GM21528 (cell line): Measurements from ENCODE around the gene GRID1.
A peak's percentile ranks its signal among the peaks of the same experiment; 100 is the strongest.

Experiments used
- ATAC-seq: cut with Tn5 transposase; IDR thresholded peaks from one replicate; pipeline ENCODE4 v1.9.1; 2021; ENCODE audit warnings: mild to moderate bottlenecking, moderate library complexity; ENCODE audit not compliant: unreplicated experiment, low FRiP score

The GRID1 gene

DNA sequence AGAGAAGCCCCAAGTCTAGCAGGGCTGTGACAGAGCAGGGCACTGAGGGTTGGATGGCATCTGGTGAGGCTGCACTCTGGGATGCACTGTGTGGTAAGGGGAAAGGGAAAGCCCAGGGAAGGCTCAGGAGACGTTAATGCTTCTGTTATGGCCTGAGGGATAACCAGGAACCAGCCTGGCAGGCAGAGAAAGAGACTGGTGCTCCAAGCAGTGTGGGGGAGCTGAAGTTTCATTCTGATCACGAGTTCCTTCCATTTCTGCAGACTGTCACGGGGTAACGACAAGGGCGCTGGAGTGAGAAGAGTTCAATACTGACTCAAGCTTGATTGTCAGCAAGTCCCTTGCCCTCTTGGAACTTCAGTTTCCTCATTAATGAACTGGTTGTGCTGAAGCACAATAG lies 730.9 kb downstream of the GRID1 start:
- no peak for ATAC-seq

DNA sequence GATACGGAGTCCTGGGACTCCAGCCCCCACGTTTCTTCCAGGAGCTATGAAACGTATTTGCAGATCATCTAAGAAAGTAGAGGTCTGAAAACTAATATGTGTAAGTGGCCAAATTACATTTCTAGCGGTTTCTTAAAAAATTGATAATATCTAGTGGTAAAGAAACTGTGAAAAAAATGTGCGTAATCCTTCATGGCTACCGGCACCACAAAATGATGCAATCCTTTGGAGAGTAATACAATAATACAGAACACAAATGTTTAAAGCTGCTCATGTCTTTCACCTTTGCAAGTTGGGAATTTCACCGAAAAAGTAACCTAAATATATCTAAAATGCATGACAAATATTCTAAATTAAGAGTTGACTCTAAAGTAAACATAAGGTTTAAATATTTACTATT lies 742.1 kb downstream of the GRID1 start:
- ATAC-seq = no peak

DNA sequence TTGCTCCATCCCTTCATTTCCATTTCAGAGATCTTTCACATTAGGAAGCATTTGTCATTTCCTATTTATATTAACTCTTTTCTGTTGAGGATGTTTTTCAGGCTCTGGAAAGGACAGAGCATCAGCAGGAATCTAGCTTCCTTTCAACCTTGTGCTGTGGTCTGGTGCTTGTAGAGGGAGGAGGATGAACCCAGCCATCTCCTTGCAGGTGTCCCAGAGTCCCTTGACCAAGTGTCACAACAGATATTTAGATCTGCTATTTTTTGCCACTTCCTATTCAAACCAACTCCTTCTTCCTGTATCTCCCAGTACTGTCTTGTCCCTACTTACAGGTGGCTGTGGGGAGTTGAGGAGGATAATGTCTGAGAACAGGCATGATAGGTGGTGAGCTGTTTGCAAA lies 742.8 kb downstream of the GRID1 start:
- ATAC-seq = no peak

DNA sequence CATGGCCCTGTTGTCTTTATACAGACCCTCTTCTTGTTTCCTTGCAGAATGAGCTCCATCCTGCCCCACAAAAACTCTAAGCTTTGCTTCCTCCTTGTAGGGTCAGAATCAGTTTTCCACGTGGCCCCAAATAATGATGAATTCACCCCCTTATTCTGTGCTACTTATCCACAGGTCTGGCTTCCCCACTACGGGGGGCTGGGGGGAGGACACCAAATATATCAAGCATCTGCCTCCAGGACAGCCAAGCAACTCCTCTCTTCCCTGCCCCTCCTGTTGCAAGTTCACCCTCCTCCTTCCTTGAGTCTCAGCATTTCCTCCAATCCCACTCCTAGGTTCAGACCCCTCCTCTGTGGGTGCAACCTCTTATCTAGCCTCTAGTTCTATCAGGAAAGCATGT lies 743.3 kb downstream of the GRID1 start:
- no peak for ATAC-seq

DNA sequence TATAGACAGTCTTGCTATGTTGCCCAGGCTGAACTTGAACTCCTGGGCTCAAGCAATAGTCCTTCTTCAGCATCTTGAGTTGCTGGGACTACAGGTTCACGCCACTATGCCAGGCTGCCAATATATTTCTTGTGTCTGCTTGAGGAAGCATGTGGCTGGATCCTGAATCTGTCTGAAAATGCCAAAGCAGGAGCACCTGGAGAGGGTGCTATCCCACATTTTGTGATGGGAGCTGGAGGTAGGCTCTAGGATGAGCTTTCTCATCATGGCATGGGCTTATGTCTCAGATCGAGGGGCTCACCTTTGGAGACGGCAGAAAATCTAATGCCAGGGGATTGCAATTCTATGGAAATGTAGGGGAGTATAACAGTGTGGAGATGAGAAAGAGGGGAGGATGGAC lies 744.2 kb downstream of the GRID1 start:
- ATAC-seq = no peak

GRCh38 chr10:85621562-85621961 lies 745.0 kb downstream of the GRID1 start:
- no peak for ATAC-seq

DNA sequence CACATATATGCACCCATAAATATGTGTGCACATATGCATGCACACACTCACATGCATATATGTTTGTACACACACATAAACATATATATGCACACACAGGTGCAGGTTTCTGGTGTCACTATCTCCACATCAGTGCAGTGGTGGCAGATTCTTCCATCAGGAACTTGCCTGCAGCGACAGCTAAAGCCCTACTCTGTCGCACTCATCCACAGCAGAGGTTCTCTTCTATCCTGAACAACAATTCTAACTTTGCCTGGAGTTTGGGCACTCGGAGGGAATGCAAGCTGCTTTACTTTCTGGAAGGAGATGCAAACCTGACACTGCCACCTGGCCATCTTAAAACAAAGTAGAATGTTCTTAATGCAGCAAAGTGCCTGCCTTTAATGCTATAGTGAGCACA lies 745.8 kb downstream of the GRID1 start:
- ATAC-seq = no peak

GRCh38 chr10:85619832-85620231 lies 746.8 kb downstream of the GRID1 start:
- ATAC-seq = no peak

DNA sequence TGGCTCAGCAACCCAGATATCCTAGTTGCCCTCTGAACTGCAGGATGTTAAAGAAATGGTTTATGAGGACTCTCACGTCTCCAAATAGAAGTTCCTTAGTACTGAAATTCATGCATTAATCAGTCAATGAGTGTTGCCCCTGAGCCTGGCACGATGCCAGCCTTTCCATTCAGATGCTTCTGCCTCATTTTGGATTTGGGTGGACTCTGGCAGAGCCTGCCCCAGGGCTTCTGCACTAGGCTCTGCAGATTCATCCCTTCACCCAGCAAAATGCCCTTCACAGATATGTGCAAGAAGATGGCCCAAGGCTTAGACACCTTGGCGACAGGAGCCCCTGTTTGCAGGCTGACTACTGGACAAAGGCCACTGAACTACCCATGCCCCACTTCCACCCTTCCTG lies 747.8 kb downstream of the GRID1 start:
- no peak for ATAC-seq

- ATAC-seq = no peak
Observed at GRCh38 chr10:85617751-85618546, 748.6 kb downstream of the GRID1 start.

DNA sequence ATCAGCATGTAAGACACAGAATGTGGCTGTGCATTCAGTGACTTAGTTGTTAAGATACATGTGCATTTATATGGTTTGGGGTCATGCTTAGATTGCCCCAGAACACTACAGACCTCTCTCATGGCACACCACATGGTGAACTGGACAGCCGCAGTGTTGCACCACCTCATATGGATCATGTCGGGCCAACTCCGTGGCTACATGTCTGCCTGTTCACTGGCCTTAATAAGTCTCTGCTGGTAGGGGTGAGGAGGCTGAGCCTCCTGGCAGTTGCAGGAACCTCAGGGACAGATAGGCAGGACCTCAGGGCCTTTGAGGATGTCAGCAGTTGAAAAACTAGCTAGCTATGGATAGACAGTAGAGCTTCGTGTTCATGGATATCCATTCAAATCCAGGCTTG lies 751.0 kb downstream of the GRID1 start:
- no peak for ATAC-seq

DNA sequence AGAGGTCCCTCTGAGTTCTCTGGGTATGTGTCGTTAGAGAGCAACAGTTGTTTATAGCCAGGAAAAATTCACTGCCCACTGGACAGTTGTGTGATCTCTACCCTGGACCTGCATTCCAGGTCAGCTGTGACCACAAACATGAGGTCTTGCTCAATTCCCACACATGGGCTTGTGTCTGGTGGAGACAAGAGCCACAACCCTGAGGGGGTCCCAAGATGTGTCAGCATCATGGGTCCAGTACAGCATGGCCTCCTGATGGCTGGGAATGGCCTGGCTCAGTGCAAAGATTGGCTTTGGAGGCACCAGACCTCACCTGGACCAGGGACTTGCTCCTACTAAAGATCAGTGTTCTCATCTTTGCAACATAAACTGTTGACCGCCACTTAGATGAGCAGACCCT lies 751.6 kb downstream of the GRID1 start:
- ATAC-seq = no peak

GRCh38 chr10:85614566-85614965 lies 752.0 kb downstream of the GRID1 start:
- ATAC-seq = no peak

GRCh38 chr10:85613391-85613790 lies 753.2 kb downstream of the GRID1 start:
- ATAC-seq = no peak

DNA sequence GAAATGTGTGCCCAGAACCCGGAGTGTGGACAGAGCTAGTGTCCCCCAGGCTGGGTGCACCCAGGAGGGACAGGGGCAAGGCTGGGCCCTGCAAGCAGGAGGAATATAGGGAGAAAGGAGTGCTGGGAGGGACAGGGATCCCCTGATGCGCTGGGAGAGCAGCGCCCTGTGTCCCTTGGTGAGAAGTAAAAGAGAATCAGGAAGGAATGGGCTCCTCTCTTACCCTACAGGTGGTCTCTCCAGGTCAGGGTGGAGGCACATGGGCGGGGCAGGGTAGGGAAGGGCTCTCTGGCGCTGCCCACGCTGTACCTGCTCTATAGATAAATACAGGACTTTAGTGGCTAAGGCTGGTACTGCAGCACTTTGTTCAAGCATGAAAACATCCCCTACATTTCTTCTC lies 753.8 kb downstream of the GRID1 start:
- peak; percentile 54 for ATAC-seq

GRCh38 chr10:85612378-85612775 lies 754.2 kb downstream of the GRID1 start:
- ATAC-seq = peak; percentile 86

- ATAC-seq = no peak
Observed at GRCh38 chr10:85611746-85612377, 754.7 kb downstream of the GRID1 start.

GRCh38 chr10:85611093-85611740 lies 755.4 kb downstream of the GRID1 start:
- no peak for ATAC-seq

DNA sequence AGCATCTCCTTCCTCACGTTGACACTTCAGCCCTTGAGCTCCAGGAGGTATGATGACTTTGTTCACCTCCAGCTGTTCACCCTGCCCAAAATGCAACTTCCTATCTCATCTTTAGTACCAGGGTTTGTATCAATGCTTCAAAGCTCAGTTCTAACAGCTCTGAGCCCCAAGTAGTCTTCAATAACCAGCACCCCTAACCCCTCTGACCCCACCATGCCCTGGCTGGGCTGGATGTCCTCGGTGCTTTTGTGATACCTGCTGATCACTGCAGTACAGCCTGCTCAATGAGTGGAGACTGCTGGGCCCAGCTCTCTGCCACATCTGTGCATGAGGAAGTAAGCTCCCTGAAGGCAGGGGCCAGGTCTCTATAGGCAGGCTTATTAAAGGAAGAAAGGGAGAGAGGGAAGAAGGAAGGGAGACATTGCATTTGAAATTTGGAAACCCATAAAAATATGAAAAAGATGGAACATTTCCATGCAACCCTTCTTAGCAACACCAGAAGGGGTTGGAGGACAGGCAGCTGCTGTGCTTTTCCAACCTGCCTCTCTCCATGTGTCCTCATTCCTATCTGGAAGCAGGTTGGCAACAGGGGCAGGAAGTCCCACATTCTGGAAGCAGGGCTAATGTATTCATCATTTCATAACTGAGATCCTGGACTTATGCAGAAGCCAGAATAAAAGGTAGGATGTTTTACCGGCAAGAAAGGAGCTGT lies 756.1 kb downstream of the GRID1 start:
- no peak for ATAC-seq

- ATAC-seq = no peak
Observed at GRCh38 chr10:85609509-85609908, 757.1 kb downstream of the GRID1 start.

DNA sequence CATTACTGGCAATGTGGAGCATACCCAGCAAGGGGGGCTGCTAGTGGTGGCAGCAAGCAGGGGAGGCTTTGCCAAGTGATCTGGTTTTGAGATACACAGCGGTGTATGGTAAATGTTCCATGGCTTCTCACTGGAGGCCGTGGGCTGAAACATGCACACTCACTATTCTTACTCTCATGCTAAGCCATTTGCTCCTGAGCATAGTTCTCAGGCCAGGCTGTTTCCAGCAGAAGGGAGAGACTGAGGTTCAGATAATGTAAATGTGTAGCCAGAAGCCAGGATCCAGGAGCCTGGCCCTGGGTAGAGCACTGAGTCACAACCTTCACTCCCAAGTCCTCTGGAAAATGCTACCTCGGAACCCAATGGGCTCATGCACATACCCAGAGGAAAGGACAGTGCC lies 757.9 kb downstream of the GRID1 start:
- ATAC-seq = no peak
